NCI-H2196 (cell line): Measurements from ENCODE around the gene NOTUM.
A peak's percentile ranks its signal among the peaks of the same experiment; 100 is the strongest.

ENCODE experiments used
- DNase-seq: peaks from one replicate; lab custom pipeline; 2025; ENCODE audit not compliant: unreplicated experiment; lab: John Stamatoyannopoulos, UW

The NOTUM gene

GRCh38 chr17:81961087-81961511, at the start of gene NOTUM:
TSS of gene NOTUM (minus strand) at chr17:81961187. CDS start at chr17:81960909, 278 bp downstream.
- peak; percentile 79 for DNase-seq

GRCh38 chr17:82009413-82009812, 48.4 kb upstream of the NOTUM start:
- DNase-seq: no peak

- no peak for DNase-seq
Observed at GRCh38 chr17:82008941-82009405, 48.0 kb upstream of the NOTUM start.

GRCh38 chr17:82008258-82008940, 47.4 kb upstream of the NOTUM start:
- no peak for DNase-seq

GRCh38 chr17:82007495-82008257, 46.7 kb upstream of the NOTUM start:
- no peak for DNase-seq

GRCh38 chr17:82007228-82007494, 46.2 kb upstream of the NOTUM start:
- no peak for DNase-seq

GRCh38 chr17:82006468-82007227, 45.7 kb upstream of the NOTUM start:
- DNase-seq: no peak

- DNase-seq: no peak
Observed at GRCh38 chr17:82005701-82006348, 44.8 kb upstream of the NOTUM start.

- no peak for DNase-seq
Observed at GRCh38 chr17:82004517-82005455, 43.8 kb upstream of the NOTUM start.

GRCh38 chr17:82003411-82004381, 42.7 kb upstream of the NOTUM start:
- no peak for DNase-seq

- DNase-seq: no peak
Observed at GRCh38 chr17:82001571-82002056, 40.6 kb upstream of the NOTUM start.

GRCh38 chr17:82000803-82001570, 40.0 kb upstream of the NOTUM start:
- DNase-seq: no peak

- no peak for DNase-seq
Observed at GRCh38 chr17:81999976-82000802, 39.2 kb upstream of the NOTUM start.

- DNase-seq: no peak
Observed at GRCh38 chr17:81999587-81999975, 38.6 kb upstream of the NOTUM start.

GRCh38 chr17:81998691-81999438, 37.9 kb upstream of the NOTUM start:
- DNase-seq: no peak

GRCh38 chr17:81998212-81998611, 37.2 kb upstream of the NOTUM start:
- DNase-seq: no peak
